Measurements from ENCODE around the gene EFNA5.

GRCh38 chr5:107651325-107651724 is 19.4 kb downstream of the EFNA5 start:
- TF ChIP-seq CTCF (IDR thresholded peaks at IDR 0.05) (no peak), POLR2A (IDR thresholded peaks at IDR 0.05) (no peak)

Data from lower leg skin (tissue), 3 donors.